Measurements from ENCODE around the gene AMIGO1. TPM values are rescaled to one million over a fixed set of nuclear protein-coding genes. Genes with fewer than 3 reads are reported as not detected.

Gene AMIGO1
- total and polyA plus RNA-seq, 2 of the 8 experiments (the other 6 are each of a cell fraction or from before 2014, with no cell fraction given), result 1.5 to 2.7 TPM

DNA sequence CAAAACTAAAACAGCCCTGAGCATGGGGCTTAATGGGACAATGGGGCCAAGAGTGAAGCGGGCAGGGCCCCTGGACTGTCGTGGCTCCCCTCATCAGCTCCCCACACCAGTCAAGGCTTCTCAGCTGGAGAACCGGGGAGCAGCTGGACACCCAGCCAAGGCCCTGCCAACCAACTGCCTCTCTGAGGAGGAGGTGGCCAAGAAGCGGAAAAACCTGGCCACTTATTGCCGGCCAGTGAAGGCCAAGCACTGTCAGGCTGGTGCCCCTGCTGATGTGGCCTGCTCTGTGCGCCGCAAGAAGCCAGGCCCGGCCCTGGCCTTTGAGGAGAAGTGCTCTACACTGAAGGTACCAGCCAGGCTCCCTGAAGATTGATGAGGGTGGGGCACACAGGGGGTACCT, 18.2 kb downstream of the AMIGO1 start:
- Histone ChIP-seq H3K4me2 (ENCODE audit: insufficient read depth in 1 of 2, low read depth in 2 of 2, low read length in 2 of 2) (no peak overlapping the region), H3K9ac (replicated peaks in 1 of 4; ENCODE audit: extremely low read depth in 1 of 4, low read depth in 3 of 4, low read length in 3 of 4) (no peak overlapping the region), H2BK12ac (ENCODE audit: low read depth, low read length) (no peak overlapping the region), H2BK15ac (ENCODE audit: low read length) (no peak overlapping the region), H2BK5ac (ENCODE audit: low read depth, low read length) (no peak overlapping the region), H2BK20ac (ENCODE audit: low read length) (no peak overlapping the region), H3K9me3 (ENCODE audit: insufficient read depth in 2 of 2, low read depth in 1 of 2, low read length in 1 of 2) (no peaks in the 10 kb centered on the region), H4K91ac (replicated peaks; ENCODE audit: insufficient read length, low read length) (no peak overlapping the region), H3K4ac (replicated peaks; ENCODE audit: insufficient read length, low read depth, low read length) (no peak overlapping the region), H2AFZ (ENCODE audit: low read length) (no peak overlapping the region), H3K79me1 (ENCODE audit: low read depth, low read length) (no peaks in the 10 kb centered on the region; the same call in 1 of the 2 replicates), H4K5ac (ENCODE audit: insufficient read length, low read depth, low read length) (no peak overlapping the region), H3K14ac (ENCODE audit: insufficient read length) (no peak overlapping the region), H3K4me3 (ENCODE audit: extremely low read depth in 1 of 4, insufficient read depth in 2 of 4, low read depth in 3 of 4, low read length in 4 of 4) (no peak overlapping the region), H3K23me2 (ENCODE audit: low read depth, low read length) (peaks cover 2% of the 10 kb centered on the region), H3K4me1 (replicated peaks in 1 of 4; ENCODE audit: control insufficient read depth in 3 of 4, insufficient read depth in 4 of 4, low read length in 3 of 4) (peaks cover 0 to 2% (median 0%) of the 10 kb centered on the region in 4 experiments; a peak in 1 of 7 replicates), H3K18ac (ENCODE audit: extremely low read depth, low read length) (no peak overlapping the region), H3K27ac (ENCODE audit: low read depth, low read length) (no peak overlapping the region), H3K23ac (ENCODE audit: insufficient read length) (no peak overlapping the region), H3K36me3 (ENCODE audit: control insufficient read depth in 2 of 4, insufficient read depth in 4 of 4, low read length in 3 of 4) (no peaks in the 10 kb centered on the region; a peak in 1 of 8 replicates), H2AK5ac (ENCODE audit: low read depth, low read length) (no peak overlapping the region), H3K27me3 (replicated peaks in 1 of 4; ENCODE audit: control insufficient read depth in 3 of 4, extremely low read depth in 1 of 4, insufficient read depth in 3 of 4, low read length in 3 of 4) (no peaks in the 10 kb centered on the region), H3K79me2 (ENCODE audit: control insufficient read depth in 1 of 2, insufficient read depth in 2 of 2, low read length in 2 of 2) (no peaks in the 10 kb centered on the region), H4K20me1 (replicated peaks in 1 of 2; ENCODE audit: control insufficient read depth in 1 of 2, insufficient read depth in 2 of 2, low read length in 2 of 2) (peaks cover 0 to 1% of the 10 kb centered on the region in 2 experiments), H2BK120ac (replicated peaks; ENCODE audit: low read depth, low read length) (no peak overlapping the region), H3K56ac (replicated peaks; ENCODE audit: insufficient read length, low read depth, low read length) (no peak overlapping the region), H4K8ac (ENCODE audit: extremely low read depth, insufficient read depth, low read length) (no peak overlapping the region)
- no peak for DNase-seq (ENCODE audit: low read depth in 1 of 2, low spot score in 2 of 2)
- no peak for FAIRE-seq
- TF ChIP-seq ASH2L (IDR thresholded peaks at IDR 0.05; ENCODE audit: low read length) (no peak), BCL11A (IDR thresholded peaks at IDR 0.05; ENCODE audit: low read depth in 2 of 2, low read length in 2 of 2) (no peak), SP1 (IDR thresholded peaks at IDR 0.05; ENCODE audit: low read depth, low read length) (no peak), RXRA (IDR thresholded peaks at IDR 0.05; ENCODE audit: insufficient read depth, low read depth, low read length) (no peak), TBP (IDR thresholded peaks at IDR 0.05; ENCODE audit: low read depth, low read length) (no peak), RFX5 (IDR thresholded peaks at IDR 0.05; ENCODE audit: borderline replicate concordance, low read depth, low read length) (no peak)
- POLR2A ChIA-PET (ENCODE audit: partially characterized antibody), result interaction anchor here (0.8 to 3.1 kb wide), 4 partner anchors 9 to 294 kb away, joined by 3 to 10 read pairs (median 4); no protein-coding TSS in a partner anchor
- CTCF ChIA-PET (ENCODE audit: partially characterized antibody), result interaction anchor here (0.5 to 43.7 kb wide), 15 partner anchors 12 to 214 kb away, joined by 3 to 1755 read pairs (median 3); partner anchors contain the start of genes AMIGO1, ATXN7L2 and GPR61
- 100% methylated on average over 8 of the region's 8 CpGs; no CpG with 5 or more reads in 1 of the 2 experiments for WGBS, 2 experiments (ENCODE audit: extremely low coverage in 1 of 2, insufficient coverage in 1 of 2, insufficient read length in 1 of 2, insufficient replicate concordance in 2 of 2, low coverage in 1 of 2, low lambda C conversion rate in 2 of 2, missing lambda C conversion rate in 1 of 2)
